22Rv1 (cell line): ENCODE data around the gene EPN2.

ENCODE experiments used
- CTCF ChIP-seq: fragments of 450-650 bp; IDR thresholded peaks from 2 replicates; pipeline ENCODE4 v1.5.1; 2017; ENCODE audit warnings: mild to moderate bottlenecking
- ZFX ChIP-seq: fragments of 450-650 bp; IDR thresholded peaks from 2 replicates; pipeline ENCODE4 v1.6.1; 2017; ENCODE audit warnings: antibody characterized with exemption, borderline replicate concordance

GRCh38 chr17:19369846-19370492 is 132.8 kb downstream of the EPN2 start:
- TF ChIP-seq CTCF: no peak
- TF ChIP-seq ZFX: no peak
